ENCODE data around the gene TAF1C. TPM values are rescaled to one million over a fixed set of nuclear protein-coding genes. Genes with fewer than 3 reads are reported as not detected.

Gene TAF1C, protein sequence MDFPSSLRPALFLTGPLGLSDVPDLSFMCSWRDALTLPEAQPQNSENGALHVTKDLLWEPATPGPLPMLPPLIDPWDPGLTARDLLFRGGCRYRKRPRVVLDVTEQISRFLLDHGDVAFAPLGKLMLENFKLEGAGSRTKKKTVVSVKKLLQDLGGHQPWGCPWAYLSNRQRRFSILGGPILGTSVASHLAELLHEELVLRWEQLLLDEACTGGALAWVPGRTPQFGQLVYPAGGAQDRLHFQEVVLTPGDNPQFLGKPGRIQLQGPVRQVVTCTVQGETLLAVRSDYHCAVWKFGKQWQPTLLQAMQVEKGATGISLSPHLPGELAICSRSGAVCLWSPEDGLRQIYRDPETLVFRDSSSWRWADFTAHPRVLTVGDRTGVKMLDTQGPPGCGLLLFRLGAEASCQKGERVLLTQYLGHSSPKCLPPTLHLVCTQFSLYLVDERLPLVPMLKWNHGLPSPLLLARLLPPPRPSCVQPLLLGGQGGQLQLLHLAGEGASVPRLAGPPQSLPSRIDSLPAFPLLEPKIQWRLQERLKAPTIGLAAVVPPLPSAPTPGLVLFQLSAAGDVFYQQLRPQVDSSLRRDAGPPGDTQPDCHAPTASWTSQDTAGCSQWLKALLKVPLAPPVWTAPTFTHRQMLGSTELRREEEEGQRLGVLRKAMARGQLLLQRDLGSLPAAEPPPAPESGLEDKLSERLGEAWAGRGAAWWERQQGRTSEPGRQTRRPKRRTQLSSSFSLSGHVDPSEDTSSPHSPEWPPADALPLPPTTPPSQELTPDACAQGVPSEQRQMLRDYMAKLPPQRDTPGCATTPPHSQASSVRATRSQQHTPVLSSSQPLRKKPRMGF
- 57.5 and 64.4 TPM in 2 replicates for total RNA-seq

DNA sequence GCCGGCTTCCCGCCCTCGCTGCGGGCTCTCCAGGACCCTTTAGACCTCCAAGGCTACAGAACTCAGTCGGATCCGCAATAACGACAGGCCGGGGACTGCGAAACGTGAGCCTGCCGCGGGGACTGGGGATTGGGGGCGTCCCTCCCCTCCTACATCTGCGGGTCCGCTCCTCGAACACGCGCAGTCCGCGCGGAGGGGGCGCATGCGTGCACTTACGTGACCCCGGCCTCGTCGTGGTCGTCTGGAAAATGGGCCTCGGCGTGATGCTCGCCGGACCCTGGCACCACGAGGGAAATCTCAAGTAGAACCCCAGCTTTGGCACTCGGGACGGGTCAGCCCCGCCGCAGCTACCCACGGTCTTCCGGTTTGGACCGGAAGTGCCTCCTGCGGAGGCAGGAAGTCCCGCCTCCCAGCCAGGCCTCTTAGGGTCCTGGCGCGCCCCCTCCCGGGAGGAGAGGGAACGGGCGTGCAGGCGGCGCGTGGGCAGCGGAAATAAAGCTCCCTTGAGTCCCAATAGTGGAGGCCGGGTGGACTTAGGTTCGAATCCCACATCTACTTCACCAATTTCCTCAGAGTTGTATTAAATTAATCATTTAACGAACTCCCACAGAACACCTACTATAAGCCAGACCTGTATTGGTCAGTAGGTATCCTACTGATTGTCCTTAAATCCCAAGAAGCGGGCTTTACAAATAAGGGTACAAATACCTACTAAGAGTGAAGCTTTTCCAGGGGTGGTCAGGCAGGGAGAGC lies at the start of gene TAF1C:
TSS of gene TAF1C (minus strand) at position 373 of the 753 bp plus-strand sequence. CDS start 2,069 bp downstream, outside the sequence.
- intact Hi-C loops (cut with micrococcal nuclease), result loop anchor here (1.0 to 2.0 kb wide), 5 partner anchors 42 to 288 kb away; partner anchors contain the start of genes DNAAF1, HSDL1, MBTPS1 and MLYCD
- H3K4me3 Mint-ChIP-seq (ENCODE audit: low read depth), result peak within 1 kb of the TSS; percentile 93
- peak; percentile 83 for DNase-seq (ENCODE audit: low spot score)
- H3K4me1 Mint-ChIP-seq (ENCODE audit: low read depth), result peaks cover 11% of the 10 kb centered on the region
- H3K36me3 Mint-ChIP-seq (ENCODE audit: low read depth), result peaks cover 25% of the 10 kb centered on the region
- no peaks in the 10 kb centered on the region for H3K9me3 Mint-ChIP-seq
- H3K27me3 Mint-ChIP-seq (ENCODE audit: low read depth), result no peaks in the 10 kb centered on the region
- H3K27ac Mint-ChIP-seq, result peak within 1 kb of the TSS; percentile 84

DNA sequence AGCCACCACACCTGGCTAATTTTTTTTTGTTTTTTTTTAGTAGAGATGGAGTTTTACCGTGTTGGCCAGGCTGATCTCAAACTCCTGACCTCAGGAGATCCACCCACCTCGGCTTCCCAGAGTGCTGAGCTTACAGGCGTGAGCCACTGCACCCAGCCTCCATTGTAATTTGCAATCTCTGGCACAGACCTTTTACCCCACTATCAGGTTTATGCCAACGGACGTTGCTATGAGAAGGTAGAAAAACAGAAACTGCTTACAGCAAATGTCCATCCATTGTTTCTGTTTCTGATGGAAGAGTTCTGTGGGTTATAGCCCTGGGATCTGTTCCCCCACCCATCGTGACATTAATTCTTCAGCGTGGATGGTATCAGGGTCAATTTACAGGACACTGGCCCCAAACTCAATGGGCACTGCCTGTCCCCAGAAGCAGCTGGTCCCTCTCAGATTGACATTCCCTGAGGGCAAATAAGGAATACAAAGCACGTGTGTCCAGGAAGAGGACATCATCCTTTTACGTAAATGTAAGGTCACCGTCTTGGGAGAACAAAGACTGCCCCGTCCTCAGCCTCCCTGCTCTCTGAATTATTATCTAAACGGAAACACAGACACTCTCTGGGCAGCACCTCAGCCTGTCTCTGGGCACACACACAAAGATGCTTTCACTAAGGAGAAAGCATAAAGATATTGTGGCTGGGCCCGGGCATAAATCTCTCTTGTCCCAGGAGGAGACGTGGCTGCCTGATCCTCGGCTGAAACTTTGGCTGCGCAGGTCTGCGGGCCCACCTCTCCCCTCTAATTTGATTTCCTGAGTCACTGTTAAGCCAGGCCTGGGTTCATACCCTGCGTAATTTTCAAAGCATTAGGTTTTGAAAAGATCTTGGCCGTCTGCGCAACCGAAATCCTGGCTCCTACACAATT lies 47.7 kb upstream of the TAF1C start:
- Mint-ChIP-seq H3K27ac (no peak overlapping the region), H3K27me3 (ENCODE audit: low read depth) (peaks cover 13% of the 10 kb centered on the region), H3K36me3 (ENCODE audit: low read depth) (no peaks in the 10 kb centered on the region), H3K9me3 (no peaks in the 10 kb centered on the region), H3K4me1 (ENCODE audit: low read depth) (no peaks in the 10 kb centered on the region), H3K4me3 (ENCODE audit: low read depth) (no peak overlapping the region)
- no peak for DNase-seq (ENCODE audit: low spot score)
- intact Hi-C loops (cut with micrococcal nuclease), result no loop called here

DNA sequence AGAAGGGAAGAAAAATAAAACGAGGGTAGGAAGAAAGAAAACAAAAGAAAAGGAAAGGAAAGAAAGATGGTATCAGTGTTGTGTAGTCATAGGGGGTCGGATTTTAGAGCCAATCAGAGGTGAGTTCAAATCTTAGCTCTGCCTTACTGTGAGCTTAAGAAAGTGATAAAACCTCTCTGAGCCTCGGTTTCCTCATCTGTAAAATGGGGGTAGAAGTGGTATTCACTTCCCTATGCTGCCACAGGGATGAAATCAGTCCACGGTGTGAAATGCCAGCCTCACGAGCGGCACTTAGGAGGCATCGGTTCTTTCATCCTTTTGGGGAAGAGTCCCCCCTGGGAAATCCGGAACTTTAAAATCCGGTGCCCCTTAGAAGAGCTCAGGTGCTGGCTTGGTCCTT lies 46.9 kb upstream of the TAF1C start:
- Mint-ChIP-seq H3K36me3 (ENCODE audit: low read depth) (no peaks in the 10 kb centered on the region), H3K27me3 (ENCODE audit: low read depth) (peaks cover 13% of the 10 kb centered on the region), H3K4me3 (ENCODE audit: low read depth) (no peak overlapping the region), H3K4me1 (ENCODE audit: low read depth) (no peaks in the 10 kb centered on the region), H3K9me3 (no peaks in the 10 kb centered on the region), H3K27ac (no peak overlapping the region)
- intact Hi-C loops (cut with micrococcal nuclease), result no loop called here
- DNase-seq (ENCODE audit: low spot score), result no peak

DNA sequence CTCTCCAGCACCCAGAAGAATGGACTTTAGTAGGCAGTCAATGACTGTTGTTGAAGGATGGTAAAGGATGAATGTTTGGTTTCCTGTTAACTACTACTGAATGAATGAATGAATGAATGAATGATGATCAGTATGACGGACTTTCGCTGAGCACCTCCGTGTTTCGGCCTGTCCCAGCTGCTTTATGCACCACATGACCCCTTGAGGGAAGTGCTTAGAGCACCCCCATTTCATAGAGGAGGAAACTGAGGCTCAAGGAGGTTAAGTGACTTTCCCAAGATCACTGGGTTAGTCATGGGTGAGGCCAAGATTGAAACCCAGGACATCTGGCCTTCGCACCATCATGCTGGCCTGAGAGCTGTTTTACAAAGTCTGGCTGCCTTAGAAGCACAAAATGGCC lies 46.1 kb upstream of the TAF1C start:
- Mint-ChIP-seq H3K4me3 (ENCODE audit: low read depth) (no peak overlapping the region), H3K9me3 (no peaks in the 10 kb centered on the region), H3K27ac (no peak overlapping the region), H3K27me3 (ENCODE audit: low read depth) (peaks cover 13% of the 10 kb centered on the region), H3K4me1 (ENCODE audit: low read depth) (no peaks in the 10 kb centered on the region), H3K36me3 (ENCODE audit: low read depth) (no peaks in the 10 kb centered on the region)
- intact Hi-C loops (cut with micrococcal nuclease), result no loop called here
- no peak for DNase-seq (ENCODE audit: low spot score)

DNA sequence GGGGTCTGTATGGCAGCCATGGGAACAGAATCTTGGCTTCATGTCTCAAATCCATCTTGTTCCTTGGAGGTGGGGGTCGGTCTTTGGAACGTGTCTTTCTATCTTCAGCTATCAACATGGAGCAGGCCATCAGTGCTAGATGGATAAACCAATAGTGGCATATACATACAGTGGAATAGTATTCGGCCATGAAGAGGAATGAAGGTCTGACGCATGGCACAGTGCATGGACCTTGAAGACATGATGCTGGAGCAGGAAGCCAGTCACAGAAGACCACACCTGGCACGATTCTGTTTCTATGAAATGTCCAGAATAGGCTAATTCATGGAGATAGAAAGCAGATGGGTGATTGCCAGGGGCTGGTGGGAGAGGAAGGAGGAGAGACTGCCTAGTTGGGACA lies 45.2 kb upstream of the TAF1C start:
- Mint-ChIP-seq H3K27ac (no peak overlapping the region), H3K9me3 (no peaks in the 10 kb centered on the region)

DNA sequence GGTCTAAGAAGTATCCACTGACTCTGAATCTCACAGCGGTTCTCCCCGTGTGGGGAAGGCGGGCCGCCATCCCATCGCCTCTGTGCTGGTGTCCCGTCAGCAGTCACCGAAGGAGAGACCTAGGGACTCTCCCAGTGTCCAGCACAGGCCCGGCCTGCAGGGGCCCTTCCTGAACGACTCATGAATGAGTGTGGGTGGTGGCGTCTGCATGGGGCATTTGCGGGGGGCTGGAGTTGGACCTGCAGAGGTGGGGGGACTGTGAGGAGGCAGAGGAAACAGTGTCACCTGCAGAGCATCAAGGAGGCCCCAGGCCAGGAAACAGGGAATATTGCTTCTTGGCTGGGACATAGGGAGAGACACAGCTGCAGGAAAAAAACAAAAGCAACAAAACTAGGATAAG lies 42.6 kb upstream of the TAF1C start:
- H3K36me3 Mint-ChIP-seq (ENCODE audit: low read depth), result no peaks in the 10 kb centered on the region
- H3K4me3 Mint-ChIP-seq (ENCODE audit: low read depth), result no peak overlapping the region
- intact Hi-C loops (cut with micrococcal nuclease), result no loop called here
- peaks cover 14% of the 10 kb centered on the region for H3K27me3 Mint-ChIP-seq (ENCODE audit: low read depth)
- no peak for DNase-seq (ENCODE audit: low spot score)
- H3K9me3 Mint-ChIP-seq, result no peaks in the 10 kb centered on the region
- H3K27ac Mint-ChIP-seq, result no peak overlapping the region
- no peaks in the 10 kb centered on the region for H3K4me1 Mint-ChIP-seq (ENCODE audit: low read depth)

More for the DNA sequence above, 45.2 kb upstream of the TAF1C start:
- no peak for DNase-seq (ENCODE audit: low spot score)
- intact Hi-C loops (cut with micrococcal nuclease), result no loop called here
- peaks cover 15% of the 10 kb centered on the region for H3K27me3 Mint-ChIP-seq (ENCODE audit: low read depth)
- H3K4me3 Mint-ChIP-seq (ENCODE audit: low read depth), result no peak overlapping the region
- H3K4me1 Mint-ChIP-seq (ENCODE audit: low read depth), result no peaks in the 10 kb centered on the region
- H3K36me3 Mint-ChIP-seq (ENCODE audit: low read depth), result no peaks in the 10 kb centered on the region

DNA sequence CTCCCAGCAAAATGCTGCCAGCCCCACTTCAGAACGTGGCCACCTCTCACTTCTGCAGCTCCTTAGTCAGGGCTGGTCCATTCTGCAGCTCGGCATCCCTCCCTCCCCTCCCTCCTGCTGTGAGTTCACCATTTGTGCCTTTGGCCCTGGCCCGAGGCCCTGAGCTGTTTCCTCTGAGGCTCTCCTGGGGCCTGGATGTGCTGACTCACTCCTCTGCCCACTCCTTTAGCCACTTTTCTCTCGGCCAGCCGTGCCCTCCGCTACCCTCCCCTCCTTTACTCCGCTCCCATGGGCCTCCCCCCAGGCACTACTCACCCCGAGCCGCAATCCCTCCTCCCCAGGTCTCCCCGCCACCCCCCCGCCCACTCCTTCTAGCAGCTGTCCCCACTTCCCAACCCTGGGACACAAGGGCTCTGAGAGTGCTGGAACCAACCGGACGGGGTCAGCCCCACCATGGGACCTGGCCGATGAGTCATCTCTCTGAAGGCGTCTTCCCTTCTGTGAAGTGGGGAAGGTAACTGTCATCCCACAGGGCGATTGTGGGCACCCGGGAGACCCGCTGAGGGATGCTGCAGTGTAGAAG lies 41.5 kb upstream of the TAF1C start:
- H3K27ac Mint-ChIP-seq, result no peak overlapping the region
- intact Hi-C loops (cut with micrococcal nuclease), result no loop called here
- DNase-seq (ENCODE audit: low spot score), result no peak

DNA sequence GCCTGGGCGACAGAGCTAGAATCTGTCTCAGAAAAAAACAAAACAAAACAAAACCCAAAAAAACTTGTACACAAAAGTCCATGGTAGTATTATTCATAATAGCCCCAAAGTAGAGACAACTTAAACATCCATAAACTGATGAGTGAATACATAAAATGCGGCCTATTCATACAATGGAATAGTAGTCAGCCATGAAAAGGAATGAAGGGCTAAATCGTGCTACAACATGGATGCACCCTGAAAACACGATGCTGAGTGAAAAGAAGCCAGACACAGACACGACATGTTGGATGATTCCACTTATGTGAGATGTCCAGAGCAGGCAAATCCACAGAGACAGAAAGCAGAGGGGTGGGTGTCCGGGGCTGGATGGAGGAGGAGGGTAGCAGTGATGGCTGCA lies 40.7 kb upstream of the TAF1C start:
- no peak for DNase-seq (ENCODE audit: low spot score)
- Mint-ChIP-seq H3K4me3 (ENCODE audit: low read depth) (no peak overlapping the region), H3K9me3 (no peaks in the 10 kb centered on the region), H3K4me1 (ENCODE audit: low read depth) (no peaks in the 10 kb centered on the region), H3K27ac (no peak overlapping the region), H3K27me3 (ENCODE audit: low read depth) (peaks cover 10% of the 10 kb centered on the region), H3K36me3 (ENCODE audit: low read depth) (no peaks in the 10 kb centered on the region)
- intact Hi-C loops (cut with micrococcal nuclease), result no loop called here

More for the DNA sequence above, 41.5 kb upstream of the TAF1C start:
- Mint-ChIP-seq H3K36me3 (ENCODE audit: low read depth) (no peaks in the 10 kb centered on the region), H3K9me3 (no peaks in the 10 kb centered on the region), H3K27me3 (ENCODE audit: low read depth) (peaks cover 12% of the 10 kb centered on the region), H3K4me3 (ENCODE audit: low read depth) (no peak overlapping the region), H3K4me1 (ENCODE audit: low read depth) (no peaks in the 10 kb centered on the region)

DNA sequence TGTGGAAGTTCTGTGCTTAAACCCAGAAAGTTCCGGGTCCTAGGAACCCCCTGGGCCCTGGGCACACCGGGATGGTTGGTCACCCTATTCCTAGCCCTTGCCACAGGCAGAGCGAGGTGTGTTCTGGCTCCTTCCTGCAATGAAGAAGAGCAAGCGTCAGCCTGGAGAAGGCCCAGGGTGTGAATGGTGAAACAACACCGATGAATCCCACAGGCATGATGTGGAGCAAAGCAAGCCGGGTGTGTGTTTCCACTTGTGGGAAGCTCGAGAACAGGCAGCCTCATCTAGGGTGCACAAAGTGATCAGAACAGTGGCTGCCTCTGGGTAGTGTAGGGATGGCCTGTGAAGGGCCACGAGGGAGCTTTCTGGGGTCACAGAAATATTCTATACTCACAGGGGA lies 39.2 kb upstream of the TAF1C start:
- intact Hi-C loops (cut with micrococcal nuclease), result no loop called here
- DNase-seq (ENCODE audit: low spot score), result no peak

DNA sequence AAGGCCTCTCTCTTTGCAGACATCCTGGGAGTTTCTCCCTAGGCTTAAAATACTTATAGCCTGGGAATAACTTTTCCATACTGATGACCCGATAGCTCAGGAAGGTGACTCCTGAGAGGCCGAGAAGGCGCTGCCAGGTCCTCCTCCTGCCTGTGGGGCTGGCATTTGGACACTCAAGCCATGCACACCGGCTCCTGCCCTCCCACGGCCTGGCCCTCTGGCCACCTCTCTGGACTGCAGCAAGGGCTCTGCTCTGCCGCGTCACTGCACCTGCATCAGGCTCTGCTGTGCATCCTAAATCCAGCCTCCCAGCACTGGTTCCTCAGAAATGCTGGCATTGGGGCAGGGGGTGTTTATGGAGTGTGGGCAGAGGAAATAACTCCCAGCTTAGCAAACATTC lies 38.7 kb upstream of the TAF1C start:
- intact Hi-C loops (cut with micrococcal nuclease), result no loop called here
- H3K36me3 Mint-ChIP-seq (ENCODE audit: low read depth), result no peaks in the 10 kb centered on the region
- H3K4me1 Mint-ChIP-seq (ENCODE audit: low read depth), result no peaks in the 10 kb centered on the region
- H3K4me3 Mint-ChIP-seq (ENCODE audit: low read depth), result no peak overlapping the region
- peaks cover 2% of the 10 kb centered on the region for H3K27me3 Mint-ChIP-seq (ENCODE audit: low read depth)
- H3K9me3 Mint-ChIP-seq, result no peaks in the 10 kb centered on the region
- no peak for DNase-seq (ENCODE audit: low spot score)
- H3K27ac Mint-ChIP-seq, result no peak overlapping the region

More for the DNA sequence above, 39.2 kb upstream of the TAF1C start:
- Mint-ChIP-seq H3K36me3 (ENCODE audit: low read depth) (no peaks in the 10 kb centered on the region), H3K4me1 (ENCODE audit: low read depth) (no peaks in the 10 kb centered on the region), H3K9me3 (no peaks in the 10 kb centered on the region), H3K4me3 (ENCODE audit: low read depth) (no peak overlapping the region), H3K27ac (no peak overlapping the region), H3K27me3 (ENCODE audit: low read depth) (peaks cover 3% of the 10 kb centered on the region)

DNA sequence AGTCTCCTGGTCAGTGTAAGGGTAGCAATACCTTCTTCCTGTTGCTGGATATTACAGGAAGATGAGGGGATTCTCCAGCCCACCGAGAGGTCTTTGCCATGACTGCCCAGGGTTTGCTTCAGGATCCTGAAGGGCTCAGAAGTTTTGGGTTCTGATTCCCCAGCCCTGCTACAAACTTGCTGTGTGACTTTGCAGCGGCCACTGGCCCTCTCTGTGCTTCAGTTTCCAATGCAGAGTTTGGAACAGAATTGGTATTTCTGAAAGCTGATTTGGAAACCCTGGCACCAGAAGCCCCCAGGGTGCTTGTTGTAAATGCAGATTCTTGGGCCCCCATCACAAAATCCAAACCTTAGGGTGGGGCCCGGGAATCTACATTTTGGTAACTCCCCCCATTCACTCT lies 38.3 kb upstream of the TAF1C start:
- Mint-ChIP-seq H3K9me3 (no peaks in the 10 kb centered on the region), H3K27ac (no peak overlapping the region), H3K36me3 (ENCODE audit: low read depth) (no peaks in the 10 kb centered on the region), H3K27me3 (ENCODE audit: low read depth) (peaks cover 2% of the 10 kb centered on the region), H3K4me3 (ENCODE audit: low read depth) (no peak overlapping the region), H3K4me1 (ENCODE audit: low read depth) (no peaks in the 10 kb centered on the region)
- DNase-seq (ENCODE audit: low spot score), result no peak
- intact Hi-C loops (cut with micrococcal nuclease), result no loop called here
